HUDEP-2 (cell line): ENCODE results near the gene CEP72.
A peak's percentile ranks its signal among the peaks of the same experiment; 100 is the strongest.

Experiments
- DNase-seq, 76 experiments: peaks; one replicate each; lab custom pipeline; 2025; ENCODE audit not compliant: unreplicated experiment in 76 of 76; lab: John Stamatoyannopoulos, UW

CEP72 gene

GRCh38 chr5:652023-652515 lies 39.9 kb downstream of the CEP72 start:
- no peak for DNase-seq

- DNase-seq = no peak
Measured at GRCh38 chr5:652773-653350, 40.7 kb downstream of the CEP72 start.

GRCh38 chr5:654071-654778 lies 42.1 kb downstream of the CEP72 start:
- no peak for DNase-seq

- no peak for DNase-seq
Measured at GRCh38 chr5:655406-655805, 43.3 kb downstream of the CEP72 start.

GRCh38 chr5:657570-657969 lies 45.4 kb downstream of the CEP72 start:
- DNase-seq = peak in 26 of 76 experiments; percentile 7 to 59 (median 24)

GRCh38 chr5:658103-658502 lies 46.0 kb downstream of the CEP72 start:
- no peak for DNase-seq

GRCh38 chr5:659496-660263 lies 47.5 kb downstream of the CEP72 start:
- DNase-seq = no peak

GRCh38 chr5:660491-661030 lies 48.4 kb downstream of the CEP72 start:
- DNase-seq = no peak

- no peak for DNase-seq
Measured at GRCh38 chr5:661891-662750, 50.0 kb downstream of the CEP72 start.

- no peak for DNase-seq
Measured at GRCh38 chr5:662751-663435, 50.8 kb downstream of the CEP72 start.

GRCh38 chr5:663436-664342 lies 51.5 kb downstream of the CEP72 start:
- no peak for DNase-seq

GRCh38 chr5:664343-664993 lies 52.3 kb downstream of the CEP72 start:
- DNase-seq = no peak

GRCh38 chr5:664994-665360 lies 52.8 kb downstream of the CEP72 start:
- DNase-seq = no peak

GRCh38 chr5:665541-665955 lies 53.4 kb downstream of the CEP72 start:
- peak in 2 of 76 experiments; percentile 11 to 15 for DNase-seq

GRCh38 chr5:665956-666711 lies 54.0 kb downstream of the CEP72 start:
- no peak for DNase-seq

- DNase-seq = no peak
Measured at GRCh38 chr5:666816-667498, 54.8 kb downstream of the CEP72 start.
